Effector memory CD4-positive, alpha-beta T cell (primary cell): ENCODE results near the gene ZNF280D.

Experiments used
- DNase-seq, 3 donors: peaks; one replicate each; pipeline ENCODE4 v3.0.0-alpha.2; 2020
- H3K27ac ChIP-seq: 2 replicates; pipeline ENCODE4 v1.7.0; 2013; ENCODE audit warnings: mild to moderate bottlenecking, low read length, moderate library complexity; ENCODE audit not compliant: insufficient read depth, poor library complexity, severe bottlenecking
- H3K27me3 ChIP-seq: replicated peaks from 2 replicates; pipeline ENCODE4 v1.7.0; 2013; ENCODE audit warnings: mild to moderate bottlenecking, low read length; ENCODE audit not compliant: insufficient read depth, control insufficient read depth, poor library complexity, severe bottlenecking
- H3K36me3 ChIP-seq: 2 replicates; pipeline ENCODE4 v1.7.0; 2013; ENCODE audit warnings: mild to moderate bottlenecking, low read length, moderate library complexity; ENCODE audit not compliant: control insufficient read depth, insufficient read depth
- H3K4me1 ChIP-seq: 2 replicates; pipeline ENCODE4 v1.7.0; 2013; ENCODE audit warnings: low read length, mild to moderate bottlenecking; ENCODE audit not compliant: control insufficient read depth, insufficient read depth, poor library complexity, severe bottlenecking
- H3K4me3 ChIP-seq: 2 replicates; pipeline ENCODE4 v1.7.0; 2013; ENCODE audit warnings: low read length, low read depth, mild to moderate bottlenecking; ENCODE audit not compliant: insufficient read depth, poor library complexity, severe bottlenecking
- H3K9me3 ChIP-seq: 2 replicates; pipeline ENCODE4 v1.7.0; 2013; ENCODE audit warnings: mild to moderate bottlenecking, low read length, moderate library complexity; ENCODE audit not compliant: control insufficient read depth

The ZNF280D gene

DNA sequence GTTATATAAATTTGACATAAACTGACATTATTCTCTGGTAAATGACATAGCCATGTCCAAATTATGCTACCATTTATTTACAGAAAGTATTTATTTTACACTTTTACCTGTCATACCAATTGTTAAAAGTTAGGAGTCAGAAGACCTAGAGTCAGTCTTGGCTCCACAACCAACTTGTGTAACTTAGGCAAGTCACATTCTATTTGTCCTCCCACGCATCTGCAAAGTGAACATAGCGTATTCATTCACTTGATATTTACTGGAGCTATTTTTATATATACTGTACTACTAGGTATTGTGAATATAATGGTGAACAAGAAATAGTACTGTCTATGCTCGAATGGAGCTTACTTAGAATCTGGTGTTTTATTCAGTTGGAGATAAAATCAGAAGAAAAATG, 78.7 kb downstream of the ZNF280D start:
- Histone ChIP-seq H3K27me3 (no peaks in the 10 kb centered on the region), H3K4me1 (no peaks in the 10 kb centered on the region), H3K36me3 (peaks cover 13% of the 10 kb centered on the region), H3K27ac (no peak overlapping the region), H3K9me3 (no peaks in the 10 kb centered on the region), H3K4me3 (no peak overlapping the region)
- DNase-seq: no peak

DNA sequence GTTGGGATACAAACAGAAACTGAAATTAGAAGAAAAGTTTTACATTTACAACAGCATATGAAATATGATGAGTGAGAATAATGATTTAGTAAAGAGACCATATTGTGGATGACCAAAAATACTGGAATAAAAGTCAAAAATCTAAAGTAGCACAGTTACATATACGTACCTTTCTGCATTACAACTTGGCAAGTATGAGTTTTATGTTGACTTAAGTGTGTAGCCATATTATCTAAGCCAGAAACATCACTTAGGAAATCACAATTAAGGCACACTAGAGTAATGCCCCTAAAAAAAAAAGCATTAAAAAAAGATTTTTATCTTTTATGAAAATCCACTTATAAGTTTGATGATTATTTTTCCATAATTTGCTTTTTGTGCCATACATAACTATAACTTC, 79.1 kb downstream of the ZNF280D start:
- Histone ChIP-seq H3K27me3 (no peaks in the 10 kb centered on the region), H3K9me3 (no peaks in the 10 kb centered on the region), H3K27ac (no peak overlapping the region), H3K36me3 (peaks cover 13% of the 10 kb centered on the region), H3K4me3 (no peak overlapping the region), H3K4me1 (no peaks in the 10 kb centered on the region)
- DNase-seq: no peak

DNA sequence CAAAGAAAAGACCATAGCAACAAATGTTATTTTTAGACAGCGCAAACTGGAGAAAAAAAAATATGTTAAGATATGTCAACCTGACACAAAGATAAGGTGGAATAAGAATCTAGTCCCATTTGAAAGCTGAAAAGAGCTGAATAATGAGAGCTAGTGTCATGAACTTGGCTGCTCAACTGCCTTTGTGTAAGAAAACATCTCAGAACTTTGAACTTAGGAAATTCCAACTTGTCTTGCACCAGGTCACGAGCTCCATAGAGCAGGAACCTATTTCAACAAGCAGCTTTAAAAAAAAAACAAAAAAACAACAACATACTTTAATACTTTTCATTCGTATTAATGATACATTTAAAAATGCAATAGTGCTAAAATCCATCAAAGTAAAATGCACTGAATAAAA, 79.5 kb downstream of the ZNF280D start:
- Histone ChIP-seq H3K36me3 (peaks cover 13% of the 10 kb centered on the region), H3K9me3 (no peaks in the 10 kb centered on the region), H3K27me3 (no peaks in the 10 kb centered on the region), H3K27ac (no peak overlapping the region), H3K4me3 (no peak overlapping the region), H3K4me1 (no peaks in the 10 kb centered on the region)
- DNase-seq: no peak

DNA sequence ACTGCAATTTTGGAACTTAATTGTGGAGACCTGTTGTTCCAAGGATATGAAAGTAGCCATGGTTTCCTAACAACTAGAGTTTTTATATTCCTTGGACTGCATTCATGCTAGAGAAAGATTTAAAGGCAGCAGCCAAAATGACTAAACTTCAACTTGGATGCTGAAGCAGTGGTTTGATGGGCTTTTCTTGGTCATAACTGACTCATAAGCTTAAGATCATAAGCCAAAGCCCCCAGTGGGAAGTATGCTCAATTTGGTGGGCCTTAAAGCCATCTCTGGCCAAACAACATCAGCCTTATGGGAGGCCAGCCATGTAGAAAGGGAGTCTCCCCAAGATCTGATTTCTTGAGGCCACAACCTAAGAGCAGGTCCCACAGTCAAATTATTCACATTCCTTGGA, 80.2 kb downstream of the ZNF280D start:
- Histone ChIP-seq H3K27ac (no peak overlapping the region), H3K4me3 (no peak overlapping the region), H3K4me1 (no peaks in the 10 kb centered on the region), H3K27me3 (no peaks in the 10 kb centered on the region), H3K36me3 (peaks cover 12% of the 10 kb centered on the region), H3K9me3 (no peaks in the 10 kb centered on the region)
- DNase-seq: no peak

DNA sequence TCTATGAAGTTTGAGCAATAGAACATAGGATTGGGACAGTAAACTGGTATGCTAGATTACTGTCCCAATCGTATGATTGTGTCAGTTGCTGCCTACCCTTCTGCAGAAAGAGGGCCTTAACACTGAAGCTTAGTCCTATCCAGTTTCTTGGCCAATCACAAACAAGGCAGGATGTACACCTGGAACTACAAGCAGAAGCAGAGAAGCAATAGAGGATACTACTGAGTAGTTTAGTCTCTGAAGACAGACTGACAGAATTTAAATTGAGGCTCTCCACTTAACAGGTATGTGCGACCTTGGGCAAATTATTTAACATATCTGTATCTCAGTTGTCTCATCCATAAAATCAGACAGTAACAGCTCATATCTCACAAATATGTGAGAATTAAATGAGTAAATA, 85.0 kb downstream of the ZNF280D start:
- no peak for DNase-seq
- Histone ChIP-seq H3K27me3 (no peaks in the 10 kb centered on the region), H3K4me1 (no peaks in the 10 kb centered on the region), H3K36me3 (peaks cover 8% of the 10 kb centered on the region), H3K9me3 (no peaks in the 10 kb centered on the region), H3K4me3 (no peak overlapping the region), H3K27ac (no peak overlapping the region)

DNA sequence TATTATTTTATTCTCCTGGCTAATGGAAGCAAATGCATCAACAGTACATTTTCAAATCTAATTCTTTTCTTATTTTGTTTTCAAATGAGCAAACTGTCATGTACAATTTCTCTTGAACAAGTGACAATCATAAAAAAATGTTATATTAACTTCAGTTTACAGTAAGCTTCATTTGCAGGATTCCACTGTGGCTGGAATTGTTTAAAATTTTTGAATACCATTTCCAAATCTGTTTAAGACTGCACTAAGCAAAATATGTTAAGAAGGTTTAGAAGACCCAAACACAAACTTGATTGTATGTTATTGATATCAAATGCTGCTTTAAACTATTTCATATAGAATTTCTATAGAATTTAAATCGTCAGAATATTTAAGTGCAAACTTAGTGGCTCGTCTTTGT, 92.8 kb downstream of the ZNF280D start:
- H3K27ac ChIP-seq: no peak overlapping the region
- H3K27me3 ChIP-seq: no peaks in the 10 kb centered on the region
- DNase-seq: no peak
- no peaks in the 10 kb centered on the region for H3K9me3 ChIP-seq
- no peaks in the 10 kb centered on the region for H3K4me1 ChIP-seq
- no peak overlapping the region for H3K4me3 ChIP-seq
- no peaks in the 10 kb centered on the region for H3K36me3 ChIP-seq

DNA sequence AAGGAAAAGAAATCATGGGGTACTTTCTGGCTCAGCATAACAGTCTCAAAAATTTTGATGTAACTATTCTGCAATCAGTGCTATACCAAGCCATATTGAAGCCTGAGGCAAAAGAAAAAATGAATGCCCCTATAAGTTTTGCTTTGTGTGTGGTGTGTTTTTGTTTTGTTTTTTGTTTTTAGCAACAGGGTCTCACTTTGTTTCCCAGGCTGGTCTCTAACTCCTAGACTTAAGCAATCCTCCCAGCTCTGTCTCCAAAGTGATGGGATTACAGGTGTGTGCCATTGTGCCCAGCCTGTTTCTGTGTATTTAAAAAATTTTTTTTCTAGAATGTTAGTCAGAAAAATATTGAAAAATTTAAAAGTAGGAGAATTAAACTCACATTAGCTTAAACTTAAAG, 93.2 kb downstream of the ZNF280D start:
- Histone ChIP-seq H3K4me3 (no peak overlapping the region), H3K36me3 (no peaks in the 10 kb centered on the region), H3K27me3 (no peaks in the 10 kb centered on the region), H3K9me3 (no peaks in the 10 kb centered on the region), H3K4me1 (no peaks in the 10 kb centered on the region), H3K27ac (no peak overlapping the region)
- DNase-seq: no peak

DNA sequence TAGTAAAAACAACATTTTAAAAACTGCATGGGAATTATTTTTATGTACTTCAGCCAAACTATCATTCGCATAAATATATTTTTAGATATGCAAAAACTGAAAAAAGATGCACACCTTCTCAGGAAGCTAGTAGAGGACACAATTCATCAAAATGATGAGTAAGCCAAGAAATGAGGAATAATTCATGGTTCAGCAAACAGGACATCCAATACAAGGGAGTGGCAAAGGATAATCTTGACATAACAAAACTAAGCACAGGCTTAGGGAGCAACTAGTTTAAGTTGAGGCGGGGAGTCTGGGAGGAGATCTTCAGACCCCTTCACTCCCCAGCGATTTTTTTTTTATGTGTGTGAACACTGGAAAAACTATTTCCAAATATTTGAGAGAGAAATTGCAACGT, 93.7 kb downstream of the ZNF280D start:
- no peaks in the 10 kb centered on the region for H3K36me3 ChIP-seq
- no peak overlapping the region for H3K27ac ChIP-seq
- H3K27me3 ChIP-seq: no peaks in the 10 kb centered on the region
- no peak for DNase-seq
- no peaks in the 10 kb centered on the region for H3K4me1 ChIP-seq
- no peaks in the 10 kb centered on the region for H3K9me3 ChIP-seq
- H3K4me3 ChIP-seq: no peak overlapping the region

DNA sequence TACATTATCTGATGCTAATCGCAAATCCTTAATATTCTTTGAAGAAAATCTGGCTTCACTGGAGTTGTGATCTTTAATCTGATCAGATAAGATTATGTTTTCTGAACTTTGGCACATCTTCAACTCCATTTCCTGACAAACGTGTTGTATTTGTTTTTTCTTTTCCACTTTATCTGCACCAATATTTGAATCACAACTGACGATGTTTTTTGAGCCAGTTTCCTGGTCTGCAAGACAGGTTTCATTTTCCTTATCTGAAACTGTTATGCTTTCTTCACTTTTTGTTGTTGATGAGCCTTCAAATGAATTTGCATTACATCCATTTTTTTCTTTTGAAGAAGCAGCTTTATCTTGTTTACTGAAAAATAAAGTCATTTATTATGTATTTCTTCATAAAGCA, 101.5 kb downstream of the ZNF280D start:
- DNase-seq: no peak
- Histone ChIP-seq H3K4me1 (no peaks in the 10 kb centered on the region), H3K27me3 (no peaks in the 10 kb centered on the region), H3K9me3 (no peaks in the 10 kb centered on the region), H3K36me3 (no peaks in the 10 kb centered on the region), H3K4me3 (no peak overlapping the region), H3K27ac (no peak overlapping the region)

DNA sequence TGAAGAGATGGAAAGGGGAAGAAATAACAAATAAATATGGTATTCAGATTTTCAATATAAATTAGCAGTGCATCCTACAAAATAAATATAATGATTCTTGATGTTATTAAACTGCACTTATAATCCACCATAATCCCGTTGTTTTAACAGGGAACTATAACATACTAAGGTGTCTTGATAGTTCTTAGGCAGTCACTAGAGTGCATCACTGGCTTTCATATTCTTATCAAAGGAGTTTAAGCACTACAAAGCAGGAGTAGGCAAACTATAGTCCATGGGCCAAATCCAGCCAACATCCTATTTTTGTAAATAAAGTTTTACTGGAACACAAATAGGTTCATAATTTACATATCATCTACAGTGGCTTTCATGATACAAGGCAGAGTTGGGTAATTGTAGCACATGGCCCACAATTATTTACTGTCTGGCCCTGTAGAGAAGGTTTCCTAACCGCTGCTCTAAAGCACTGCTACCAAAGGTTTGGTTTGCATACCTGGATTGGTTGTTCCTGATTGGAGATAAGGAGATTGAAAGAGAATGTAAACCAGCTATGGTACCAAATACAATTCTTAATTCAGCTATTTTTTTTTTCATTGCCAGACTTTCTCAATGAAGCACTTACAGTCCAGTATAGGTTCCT, 104.3 kb downstream of the ZNF280D start:
- H3K9me3 ChIP-seq: no peaks in the 10 kb centered on the region
- H3K27me3 ChIP-seq: no peaks in the 10 kb centered on the region

More for the DNA sequence above, 104.3 kb downstream of the ZNF280D start:
- H3K27ac ChIP-seq: no peak overlapping the region
- no peak overlapping the region for H3K4me3 ChIP-seq
- no peak for DNase-seq
- H3K4me1 ChIP-seq: no peaks in the 10 kb centered on the region
- H3K36me3 ChIP-seq: no peaks in the 10 kb centered on the region
